ENCODE results near the gene MYO5A.

Gene MYO5A

GRCh38 chr15:52485290-52485689 lies 43.4 kb downstream of the MYO5A start:
- TF ChIP-seq CTCF (IDR thresholded peaks at IDR 0.05; ENCODE audit: low read depth, low read length) = no peak
- H3K4me3 ChIP-seq (ENCODE audit: low read depth, low read length) = no peak overlapping the region
- DNase-seq (ENCODE audit: low read depth, low spot score) = no peak
- in situ Hi-C loops (cut with HindIII; ENCODE audit: low sequenced_read_pairs) = no loop called here

GRCh38 chr15:52483707-52484106 lies 45.0 kb downstream of the MYO5A start:
- no peak overlapping the region for H3K4me3 ChIP-seq (ENCODE audit: low read depth, low read length)
- in situ Hi-C loops (cut with HindIII; ENCODE audit: low sequenced_read_pairs) = no loop called here
- DNase-seq (ENCODE audit: low read depth, low spot score) = peak; percentile 70
- TF ChIP-seq CTCF (IDR thresholded peaks at IDR 0.05; ENCODE audit: low read depth, low read length) = no peak

GRCh38 chr15:52481915-52482314 lies 46.8 kb downstream of the MYO5A start:
- in situ Hi-C loops (cut with HindIII; ENCODE audit: low sequenced_read_pairs) = no loop called here
- DNase-seq (ENCODE audit: low read depth, low spot score) = peak; percentile 93
- no peak overlapping the region for H3K4me3 ChIP-seq (ENCODE audit: low read depth, low read length)
- no peak for TF ChIP-seq CTCF (IDR thresholded peaks at IDR 0.05; ENCODE audit: low read depth, low read length)

GRCh38 chr15:52480990-52481389 lies 47.7 kb downstream of the MYO5A start:
- no peak for DNase-seq (ENCODE audit: low read depth, low spot score)
- in situ Hi-C loops (cut with HindIII; ENCODE audit: low sequenced_read_pairs) = no loop called here
- no peak for TF ChIP-seq CTCF (IDR thresholded peaks at IDR 0.05; ENCODE audit: low read depth, low read length)
- H3K4me3 ChIP-seq (ENCODE audit: low read depth, low read length) = no peak overlapping the region

GRCh38 chr15:52466716-52467115 lies 62.0 kb downstream of the MYO5A start:
- in situ Hi-C loops (cut with HindIII; ENCODE audit: low sequenced_read_pairs) = no loop called here
- no peak overlapping the region for H3K4me3 ChIP-seq (ENCODE audit: low read depth, low read length)
- no peak for TF ChIP-seq CTCF (IDR thresholded peaks at IDR 0.05; ENCODE audit: low read depth, low read length)
- no peak for DNase-seq (ENCODE audit: low read depth, low spot score)

- in situ Hi-C loops (cut with HindIII; ENCODE audit: low sequenced_read_pairs) = no loop called here
- no peak overlapping the region for H3K4me3 ChIP-seq (ENCODE audit: low read depth, low read length)
- DNase-seq (ENCODE audit: low read depth, low spot score) = no peak
- no peak for TF ChIP-seq CTCF (IDR thresholded peaks at IDR 0.05; ENCODE audit: low read depth, low read length)
Observed at GRCh38 chr15:52466134-52466701, 62.5 kb downstream of the MYO5A start.

GRCh38 chr15:52464478-52464877 lies 64.2 kb downstream of the MYO5A start:
- no peak overlapping the region for H3K4me3 ChIP-seq (ENCODE audit: low read depth, low read length)
- in situ Hi-C loops (cut with HindIII; ENCODE audit: low sequenced_read_pairs) = no loop called here
- DNase-seq (ENCODE audit: low read depth, low spot score) = no peak
- TF ChIP-seq CTCF (IDR thresholded peaks at IDR 0.05; ENCODE audit: low read depth, low read length) = no peak

All from astrocyte of the spinal cord (primary cell).